CD14-positive monocyte (primary cell): ENCODE measurements around the gene TRPM4. TPM values are rescaled to one million over a fixed set of nuclear protein-coding genes. Genes with fewer than 3 reads are reported as not detected.

Source experiments
- DNase-seq, 3 donors: peaks; one replicate each; pipeline ENCODE4 v3.0.0-alpha.2; 2011 to 2022
- H2AFZ ChIP-seq: 2 replicates; pipeline ENCODE4 v1.6.0; 2012; ENCODE audit warnings: mild to moderate bottlenecking, low read depth, low read length, inconsistent platforms; ENCODE audit not compliant: insufficient read depth, poor library complexity, severe bottlenecking
- H3K27ac ChIP-seq, 2 donors: 1 replicate in 1 of 2; 2 replicates in 1 of 2; pipeline ENCODE4 v1.5.1; 2012 to 2013; ENCODE audit warnings: low read length in 2 of 2, control low read depth in 1 of 2, inconsistent platforms in 1 of 2, low read depth in 1 of 2, mild to moderate bottlenecking in 1 of 2
- H3K27me3 ChIP-seq, 2 donors: one replicate each; pipeline versions ENCODE4 v1.6.0 to v1.6.1; 2011 to 2013; ENCODE audit warnings: low read length in 2 of 2; ENCODE audit not compliant: control insufficient read depth in 2 of 2, insufficient read depth in 2 of 2
- H3K36me3 ChIP-seq, 2 donors: replicated peaks in 1 of 2; 1 replicate in 1 of 2; 2 replicates in 1 of 2; pipeline versions ENCODE4 v1.5.1 to v1.6.1; 2012 to 2013; ENCODE audit warnings: low read length in 2 of 2, control low read depth in 1 of 2, inconsistent platforms in 1 of 2, mild to moderate bottlenecking in 1 of 2; ENCODE audit not compliant: insufficient read depth in 2 of 2, control insufficient read depth in 1 of 2
- H3K4me1 ChIP-seq, 2 donors: 1 replicate in 1 of 2; 2 replicates in 1 of 2; pipeline versions ENCODE4 v1.5.1 to v1.6.1; 2012 to 2013; ENCODE audit warnings: low read length in 2 of 2, control low read depth in 1 of 2, inconsistent platforms in 1 of 2, mild to moderate bottlenecking in 1 of 2, moderate library complexity in 1 of 2; ENCODE audit not compliant: insufficient read depth in 2 of 2, control insufficient read depth in 1 of 2
- H3K4me2 ChIP-seq: replicated peaks from 2 replicates; pipeline ENCODE3; 2012; ENCODE audit warnings: low read length, moderate library complexity, mild to moderate bottlenecking; ENCODE audit not compliant: poor library complexity, severe bottlenecking; ENCODE audit errors: extremely low read depth
- H3K4me3 ChIP-seq, 3 experiments: fragments of 200-600 bp in 1 of 3; sonication (generic) in 1 of 3; replicated peaks in 1 of 3; 1 replicate in 2 of 3; 2 replicates in 1 of 3; pipeline ENCODE4 v1.5.1; 2011 to 2013; ENCODE audit warnings: low read length in 3 of 3, mild to moderate bottlenecking in 3 of 3, control low read depth in 2 of 3, low read depth in 2 of 3, inconsistent platforms in 1 of 3, moderate library complexity in 1 of 3
- H3K79me2 ChIP-seq: 2 replicates; pipeline ENCODE4 v1.6.0; 2012; ENCODE audit warnings: mild to moderate bottlenecking, control low read depth, inconsistent platforms, low read length, moderate library complexity; ENCODE audit not compliant: insufficient read depth
- H3K9ac ChIP-seq: 2 replicates; pipeline ENCODE4 v1.6.0; 2017; ENCODE audit warnings: low read length, mild to moderate bottlenecking; ENCODE audit not compliant: insufficient read depth, poor library complexity, severe bottlenecking
- H3K9me3 ChIP-seq, 2 donors: replicated peaks in 1 of 2; 1 replicate in 1 of 2; 2 replicates in 1 of 2; pipeline versions ENCODE4 v1.5.1 to v1.6.1; 2012 to 2013; ENCODE audit warnings: low read length in 2 of 2, control low read depth in 1 of 2; ENCODE audit not compliant: control insufficient read depth in 1 of 2, insufficient read depth in 1 of 2
- H4K20me1 ChIP-seq: 2 replicates; pipeline ENCODE4 v1.6.0; 2012; ENCODE audit warnings: mild to moderate bottlenecking, low read length, control low read depth, moderate library complexity; ENCODE audit not compliant: insufficient read depth
- H3K27ac Mint-ChIP-seq, 7 donors: one replicate each; pipeline ENCODE4 v1.8.0; 2020; ENCODE audit warnings: mild to moderate bottlenecking in 7 of 7, mixed read lengths in 7 of 7, moderate library complexity in 6 of 7, inconsistent platforms in 2 of 7
- H3K27me3 Mint-ChIP-seq, 3 donors: one replicate each; pipeline ENCODE4 v1.8.0; 2021 to 2022; ENCODE audit warnings: low read depth in 3 of 3, mild to moderate bottlenecking in 3 of 3, mixed read lengths in 3 of 3, moderate library complexity in 3 of 3, inconsistent platforms in 1 of 3
- H3K36me3 Mint-ChIP-seq, 2 donors: one replicate each; pipeline ENCODE4 v1.8.0; 2020; ENCODE audit warnings: mixed read lengths in 2 of 2, inconsistent platforms in 1 of 2, mild to moderate bottlenecking in 1 of 2
- H3K4me1 Mint-ChIP-seq: one replicate; pipeline ENCODE4 v1.8.0; 2020; ENCODE audit warnings: mild to moderate bottlenecking, mixed read lengths
- H3K4me3 Mint-ChIP-seq, 2 donors: one replicate each; pipeline ENCODE4 v1.8.0; 2020; ENCODE audit warnings: mild to moderate bottlenecking in 2 of 2, mixed read lengths in 2 of 2, moderate library complexity in 1 of 2
- H3K9me3 Mint-ChIP-seq, 7 donors: one replicate each; pipeline ENCODE4 v1.8.0; 2020 to 2022; ENCODE audit warnings: mixed read lengths in 7 of 7, mild to moderate bottlenecking in 6 of 7, moderate library complexity in 6 of 7, inconsistent platforms in 2 of 7
- CTCF ChIP-seq: fragments of 200-600 bp; IDR thresholded peaks from one replicate; pipeline ENCODE4 v1.8.0; 2022; ENCODE audit warnings: antibody characterized with exemption, mild to moderate bottlenecking
- WGBS: methylation state at CpG from one replicate; pipeline ENCODE4 v1.1.5; 2013; ENCODE audit warnings: missing lambda C conversion rate; ENCODE audit not compliant: insufficient coverage; 5-methylcytosine and 5-hydroxymethylcytosine counted together
- intact Hi-C, 2 donors: fragments of 100-400 bp; cut with micrococcal nuclease; formaldehyde crosslinking; loops; one replicate each; pipeline versions ENCODE4 v1.15.0 to v1.15.1; 2023
- polyA plus RNA-seq, 3 donors: library from polyadenylated mRNA; depleted of rRNA in 1 of 3; unstranded in 2 of 3; stranded (reverse) in 1 of 3; fragments of 300-500 nt in 2 of 3; fragments of >200 nt in 1 of 3; fragmentation: Illumina TruSeq in 2 of 3; gene quantifications; 1 replicate in 2 of 3; 2 replicates in 1 of 3; pipeline ENCODE4 v1.2.3, GENCODE V29; 2012 to 2021

Gene TRPM4
- polyA plus RNA-seq, 3 donors = 6.0 to 6.9 (median 6.6) TPM

- no peak for TF ChIP-seq CTCF
- Mint-ChIP-seq H3K4me1 (no peaks in the 10 kb centered on the region), H3K36me3 (no peaks in the 10 kb centered on the region), H3K9me3 (no peaks in the 10 kb centered on the region), H3K4me3 (no peak overlapping the region), H3K27ac (no peak overlapping the region), H3K27me3 (peaks cover 0 to 4% (median 3%) of the 10 kb centered on the region in 3 donors)
- no peak overlapping the region for H3K4me2 ChIP-seq
- intact Hi-C loops = no loop called here
- no peaks in the 10 kb centered on the region for H3K36me3 ChIP-seq
- 100% methylated on average over 1 of the region's 9 CpGs for WGBS
- H4K20me1 ChIP-seq = no peaks in the 10 kb centered on the region
- no peak overlapping the region for H3K9ac ChIP-seq
- no peaks in the 10 kb centered on the region for H3K79me2 ChIP-seq
- no peaks in the 10 kb centered on the region for H3K9me3 ChIP-seq
- no peaks in the 10 kb centered on the region for H3K4me1 ChIP-seq
- H3K4me3 ChIP-seq = no peak overlapping the region
- H3K27ac ChIP-seq = no peak overlapping the region
- H3K27me3 ChIP-seq = no peaks in the 10 kb centered on the region
- no peak for DNase-seq
- H2AFZ ChIP-seq = no peak overlapping the region
Measured at GRCh38 chr19:49244256-49244655, 86.7 kb downstream of the TRPM4 start.

DNA sequence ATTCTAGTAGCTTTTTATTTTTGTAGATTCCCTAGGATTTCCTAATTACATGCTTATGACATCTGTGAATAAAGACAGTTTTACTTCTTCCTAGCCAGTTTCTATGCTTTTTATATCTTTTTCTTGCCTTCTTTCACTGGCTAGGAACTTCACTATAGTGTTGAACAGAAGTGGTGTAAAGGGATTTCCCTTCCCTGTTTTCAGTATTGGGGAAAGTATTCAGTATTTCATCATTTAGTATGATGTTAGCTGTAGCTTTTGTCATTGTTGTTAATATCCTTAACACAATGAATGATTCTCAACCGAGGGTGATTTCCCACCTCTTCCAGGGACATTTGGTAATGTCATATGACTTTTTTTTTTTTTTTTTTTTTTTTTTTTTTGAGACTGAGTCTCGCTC, 90.1 kb downstream of the TRPM4 start:
- no CpG with 5 or more reads among the region's 2 CpGs for whole genome bisulfite sequencing

More for the DNA sequence above, 90.1 kb downstream of the TRPM4 start:
- Histone ChIP-seq H3K4me3 (no peak overlapping the region), H3K9me3 (no peaks in the 10 kb centered on the region), H4K20me1 (no peaks in the 10 kb centered on the region), H2AFZ (no peak overlapping the region), H3K36me3 (no peaks in the 10 kb centered on the region), H3K4me2 (no peak overlapping the region), H3K4me1 (no peaks in the 10 kb centered on the region), H3K27me3 (no peaks in the 10 kb centered on the region), H3K79me2 (no peaks in the 10 kb centered on the region), H3K27ac (no peak overlapping the region), H3K9ac (no peak overlapping the region)
- Mint-ChIP-seq H3K27me3 (peaks cover 8 to 14% (median 11%) of the 10 kb centered on the region in 3 donors), H3K4me3 (no peak overlapping the region), H3K27ac (no peak overlapping the region), H3K4me1 (no peaks in the 10 kb centered on the region), H3K9me3 (peaks cover 0 to 9% (median 6%) of the 10 kb centered on the region in 7 donors), H3K36me3 (no peaks in the 10 kb centered on the region)
- TF ChIP-seq CTCF = no peak
- intact Hi-C loops = no loop called here
- DNase-seq = peak in 1 of 3 donors; percentile 23
